CD4-positive, alpha-beta T cell treated with Interferon alpha-2 for 1 hour (primary cell): ENCODE data around the gene PCSK5.
A peak's percentile ranks its signal among the peaks of the same experiment; 100 is the strongest.
"Not testable (repeated sequence)": the region's sequence is repeated elsewhere in the genome, so short reads cannot be mapped to it uniquely, and the experiment has no call there.

Source experiments
- DNase-seq, 2 donors: peaks; one replicate each; pipeline ENCODE4 v3.0.0-alpha.2; 2020 to 2022

PCSK5 gene

DNA sequence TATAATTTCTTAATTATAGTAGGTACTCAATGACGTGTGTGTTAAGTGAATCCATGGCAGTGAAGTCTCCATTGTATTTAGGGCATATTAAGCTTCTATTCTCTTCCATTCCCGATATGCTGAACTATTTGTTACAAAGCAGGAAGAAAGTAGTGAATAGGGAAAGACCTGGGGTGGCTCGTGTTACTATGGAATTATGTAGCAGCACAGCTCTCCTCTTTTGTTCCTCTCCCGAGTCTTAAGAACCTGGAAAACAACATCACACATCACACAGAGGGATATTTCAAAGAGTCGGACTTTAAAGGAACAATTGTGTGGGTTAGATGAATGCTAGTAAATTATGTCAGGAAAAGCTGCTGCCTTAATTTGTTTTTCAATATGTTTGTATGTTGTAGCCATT, 131.8 kb downstream of the PCSK5 start:
- DNase-seq, result no peak

DNA sequence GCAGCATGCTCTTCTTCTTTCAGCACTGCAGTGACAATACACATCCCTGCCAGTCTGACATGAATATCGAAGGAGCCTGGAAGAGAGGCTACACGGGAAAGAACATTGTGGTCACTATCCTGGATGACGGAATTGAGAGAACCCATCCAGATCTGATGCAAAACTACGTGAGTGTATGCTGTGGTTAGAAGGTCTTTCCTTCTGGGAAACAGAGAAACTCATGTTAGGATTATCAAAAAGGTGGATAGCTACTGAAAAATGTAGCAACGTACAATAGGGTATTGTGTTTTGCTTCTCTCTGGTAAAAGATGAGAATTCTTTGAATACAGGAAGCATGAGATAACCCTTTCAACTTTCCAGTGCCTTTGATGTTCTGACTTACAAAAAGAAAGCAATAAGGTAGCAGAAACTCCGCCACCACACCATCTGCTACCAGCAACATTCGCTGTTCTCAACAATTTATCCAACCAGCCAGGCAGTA, 133.3 kb downstream of the PCSK5 start:
- peak; percentile 55 to 74 for DNase-seq

GRCh38 chr9:76025286-76025685, 134.8 kb downstream of the PCSK5 start:
- DNase-seq, result no peak

DNA sequence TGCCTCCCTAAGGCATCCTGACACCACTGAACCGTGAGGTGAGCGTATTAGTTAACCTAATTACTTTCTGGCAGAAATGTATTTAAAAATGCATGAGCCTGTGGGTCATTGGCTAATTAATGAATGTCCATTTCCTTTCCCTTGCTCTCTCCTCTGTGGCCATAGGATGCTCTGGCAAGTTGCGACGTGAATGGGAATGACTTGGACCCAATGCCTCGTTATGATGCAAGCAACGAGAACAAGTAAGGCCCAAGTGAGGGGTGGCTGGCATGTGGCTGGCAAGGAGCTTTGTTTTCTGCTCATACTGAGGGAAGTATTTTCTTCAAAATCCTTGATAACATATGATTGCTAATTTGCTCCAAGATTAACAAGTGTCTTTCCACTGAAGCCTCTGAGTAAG, 136.3 kb downstream of the PCSK5 start:
- DNase-seq, result no peak

- DNase-seq, result peak in 1 of 2 donors; percentile 47
Measured at GRCh38 chr9:76027416-76027815, 136.9 kb downstream of the PCSK5 start.

- no peak for DNase-seq
Measured at GRCh38 chr9:76027861-76028260, 137.4 kb downstream of the PCSK5 start.

DNA sequence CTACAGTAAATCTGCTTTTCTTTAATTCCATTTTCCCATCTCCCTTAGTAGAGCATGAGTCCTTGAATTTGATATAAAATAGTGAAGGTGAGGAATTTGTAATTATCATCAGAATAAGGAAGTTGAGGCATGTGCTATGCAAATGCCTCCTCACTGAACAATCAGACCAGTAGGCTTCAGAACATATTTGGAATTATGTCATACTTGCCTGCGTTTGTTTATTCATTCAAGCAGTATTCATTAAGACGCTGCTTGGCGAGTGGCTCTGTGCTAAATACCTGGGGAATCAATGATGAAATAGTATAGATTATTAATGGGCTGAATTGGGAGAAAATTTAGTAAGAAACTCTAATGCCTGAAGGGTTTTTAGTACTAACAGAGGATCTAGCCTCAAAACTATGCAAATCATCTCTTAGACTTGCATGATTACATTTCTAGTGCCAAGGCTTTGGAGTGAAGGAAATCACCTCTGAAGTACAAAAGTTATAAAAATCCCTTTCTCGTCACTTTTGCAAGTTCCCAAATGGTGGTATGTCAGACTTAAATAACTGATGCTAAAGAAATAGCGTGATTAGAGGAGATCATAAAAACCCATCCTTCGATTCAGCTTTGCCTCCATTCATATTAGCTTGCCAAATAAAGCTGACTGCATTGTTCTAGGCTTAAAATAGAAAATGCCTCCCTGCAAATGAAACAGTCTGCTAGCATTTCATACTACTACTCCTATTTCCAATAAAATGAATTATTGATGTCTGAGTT, 141.7 kb downstream of the PCSK5 start:
- no peak for DNase-seq

DNA sequence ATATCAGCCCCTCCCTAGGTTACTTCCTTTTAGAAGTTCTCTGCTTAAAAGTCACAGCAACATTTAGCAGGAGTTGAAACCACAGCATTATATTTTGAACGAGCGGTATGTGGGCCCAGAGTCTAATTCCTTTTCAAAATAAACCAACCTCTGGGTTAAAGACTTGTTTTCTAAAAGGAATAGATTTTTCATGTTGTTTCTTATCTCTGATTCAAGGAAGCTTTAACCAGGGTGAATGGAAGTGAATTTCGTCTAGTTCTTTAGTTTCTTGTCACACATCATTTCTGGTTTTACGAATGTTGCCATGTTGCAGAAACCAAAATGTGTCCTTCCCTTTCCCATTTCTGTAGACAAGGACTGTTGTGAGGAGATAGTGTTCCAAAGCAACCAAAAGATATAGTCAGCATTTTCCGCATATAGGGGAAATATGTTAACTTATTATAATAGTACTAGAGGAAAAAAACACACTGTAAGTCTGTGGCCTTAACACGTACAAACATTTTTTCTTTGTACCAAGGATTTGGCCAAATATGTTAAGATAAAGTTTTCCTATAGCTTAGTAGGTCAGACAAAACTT, 142.4 kb downstream of the PCSK5 start:
- DNase-seq, result no peak

GRCh38 chr9:76034049-76034448, 143.6 kb downstream of the PCSK5 start:
- DNase-seq, result no peak

DNA sequence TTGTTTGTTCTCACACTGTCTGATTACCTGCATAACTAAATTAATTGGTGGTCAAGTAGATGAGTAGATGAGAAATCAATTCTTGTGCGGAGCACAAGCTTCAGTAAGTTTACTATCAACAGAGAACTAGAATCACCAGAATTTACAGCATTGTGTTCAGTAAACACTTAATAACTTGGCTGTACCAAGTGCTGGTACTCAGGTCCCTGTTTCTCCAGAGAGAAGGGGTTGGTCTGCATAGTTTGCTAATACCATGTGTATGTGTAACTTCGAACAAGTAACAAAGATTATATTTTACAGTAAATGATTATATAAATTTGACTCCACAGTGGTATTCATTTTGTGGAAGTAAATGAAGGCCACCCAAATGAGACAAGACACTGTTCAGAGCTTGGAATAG, 146.3 kb downstream of the PCSK5 start:
- DNase-seq, result no peak

DNA sequence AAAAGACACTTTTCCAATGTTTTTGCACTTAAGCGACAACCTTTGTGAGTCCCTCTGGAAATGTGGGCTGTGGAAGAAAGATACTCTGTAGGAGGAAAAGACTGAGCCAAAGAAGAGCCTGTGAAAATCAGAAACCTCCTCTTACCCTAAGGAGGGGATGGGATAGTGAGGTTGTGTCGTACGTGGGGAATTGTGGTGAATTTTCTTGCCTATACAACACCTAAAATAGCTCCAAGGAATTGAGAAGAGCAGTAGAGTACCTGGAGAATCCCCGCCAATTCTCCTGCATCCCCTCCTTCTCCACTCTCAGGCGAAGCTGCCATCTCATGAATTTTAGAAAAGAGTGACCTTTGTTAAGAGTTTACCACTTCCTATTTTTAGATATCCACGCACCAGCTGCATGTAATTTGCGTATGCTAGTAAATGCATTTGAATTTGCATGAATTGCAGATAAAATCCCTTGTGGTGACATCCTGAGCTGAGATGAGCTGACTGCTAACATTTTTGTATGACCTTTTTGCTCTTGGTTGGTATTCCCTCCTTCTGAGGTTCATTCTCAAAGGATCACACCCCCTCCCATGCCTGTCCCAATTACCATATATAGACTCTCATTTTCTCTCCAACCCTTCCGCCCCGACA, 147.2 kb downstream of the PCSK5 start:
- no peak for DNase-seq

- DNase-seq, result no peak
Measured at GRCh38 chr9:76038431-76038830, 148.0 kb downstream of the PCSK5 start.

DNA sequence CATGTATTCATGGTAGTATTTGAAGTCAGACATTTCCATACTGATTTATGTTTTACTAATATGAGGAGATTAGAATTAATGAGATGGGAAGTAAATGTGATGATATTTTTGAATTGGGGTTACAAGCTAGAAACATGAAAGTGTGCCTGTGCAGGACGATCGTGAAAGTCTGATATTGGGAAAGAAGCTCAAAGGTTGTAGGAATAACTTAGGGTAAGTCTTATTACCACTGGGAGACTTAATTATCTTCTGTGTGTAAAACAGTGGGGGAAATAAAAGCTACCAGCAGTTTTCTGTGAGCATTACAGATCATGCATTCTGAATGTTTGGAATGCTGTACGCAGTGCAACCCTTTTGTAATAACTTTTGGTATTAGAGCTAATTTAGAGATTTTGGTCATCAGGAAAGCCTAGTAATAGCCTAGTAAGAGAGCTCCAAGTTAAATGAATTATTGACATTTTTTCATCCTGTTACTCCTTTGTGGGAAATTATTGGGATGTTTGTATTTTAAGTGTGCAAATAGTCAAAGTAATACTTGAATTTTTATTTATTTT, 153.9 kb downstream of the PCSK5 start:
- no peak for DNase-seq

GRCh38 chr9:76045221-76045620, 154.7 kb downstream of the PCSK5 start:
- DNase-seq, result no peak

- DNase-seq, result no peak
Measured at GRCh38 chr9:76049341-76049740, 158.9 kb downstream of the PCSK5 start.

DNA sequence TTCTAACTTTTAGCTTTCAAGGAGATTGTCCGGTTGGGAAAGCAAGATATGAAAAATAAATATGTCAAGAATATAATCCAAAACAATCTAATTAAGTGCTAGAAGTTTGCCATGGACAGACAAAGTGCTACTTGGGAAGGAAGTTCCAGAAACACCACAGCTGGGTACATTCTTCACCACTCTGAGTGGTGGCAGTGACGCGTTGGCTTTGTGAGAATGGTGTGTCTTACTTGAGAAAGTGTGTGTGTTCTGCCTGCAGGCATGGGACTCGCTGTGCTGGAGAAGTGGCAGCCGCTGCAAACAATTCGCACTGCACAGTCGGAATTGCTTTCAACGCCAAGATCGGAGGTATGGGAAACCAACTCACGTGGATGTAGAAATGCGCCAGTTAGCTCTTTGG, 177.2 kb downstream of the PCSK5 start:
- no peak for DNase-seq

DNA sequence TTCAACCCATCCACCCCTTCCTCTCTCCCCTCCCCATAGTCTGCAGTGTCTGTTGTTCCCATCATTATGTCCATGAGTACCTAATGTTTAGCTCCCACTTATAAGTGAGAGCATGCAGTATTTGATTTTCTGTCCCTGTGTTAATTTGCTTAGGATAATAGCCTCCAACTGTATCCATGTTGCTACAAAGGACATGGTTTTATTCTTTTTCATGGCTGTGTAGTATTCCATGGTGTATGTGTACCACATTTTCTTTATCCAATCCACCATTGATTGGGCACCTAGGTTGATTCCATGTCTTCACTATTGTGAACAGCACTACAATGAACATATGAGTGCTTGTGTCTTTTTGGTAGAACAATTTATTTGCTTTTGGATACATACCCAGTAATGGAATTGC, 187.1 kb downstream of the PCSK5 start:
- no peak for DNase-seq

DNA sequence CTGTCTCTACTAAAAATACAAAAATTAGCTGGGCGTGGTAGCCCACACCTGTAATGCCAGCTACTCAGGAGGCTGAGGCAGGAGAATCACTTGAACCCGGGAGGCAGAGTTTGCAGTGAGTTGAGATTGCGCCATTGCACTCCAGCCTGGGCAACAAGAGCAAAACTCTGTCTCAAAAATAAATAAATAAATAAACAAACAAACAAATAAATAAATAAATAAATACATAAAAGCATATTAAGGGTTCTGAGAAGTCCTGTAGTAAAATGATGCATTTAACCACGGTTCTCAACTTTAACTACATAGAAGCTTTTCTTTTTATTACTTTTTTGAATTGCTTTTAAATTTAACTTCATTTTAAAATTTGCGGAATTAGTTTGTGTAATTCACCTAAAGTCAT, 190.8 kb downstream of the PCSK5 start:
- DNase-seq, result not testable (repeated sequence)

- DNase-seq, result no peak
Measured at GRCh38 chr9:76082057-76082456, 191.6 kb downstream of the PCSK5 start.

DNA sequence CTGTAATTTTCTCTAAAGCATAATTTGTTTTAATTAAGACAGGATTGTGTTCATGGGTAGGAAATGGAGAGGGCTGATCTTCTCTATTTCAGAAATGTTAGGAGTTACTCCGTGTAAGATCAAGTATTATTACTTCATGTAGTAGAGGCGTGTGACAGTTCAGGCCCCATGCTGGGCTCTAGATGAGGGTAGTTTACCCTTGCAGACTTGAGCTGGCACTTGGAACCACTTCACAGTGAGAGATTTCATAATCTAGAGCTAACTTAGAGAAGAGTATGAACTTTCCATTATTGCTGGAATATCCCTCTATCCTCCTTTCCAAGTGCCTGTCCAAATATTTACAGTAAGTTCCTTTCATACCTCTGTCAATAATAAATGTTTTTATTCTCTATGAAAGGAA, 195.1 kb downstream of the PCSK5 start:
- no peak for DNase-seq

GRCh38 chr9:76086539-76086938, 196.1 kb downstream of the PCSK5 start:
- no peak for DNase-seq

GRCh38 chr9:76087976-76088375, 197.5 kb downstream of the PCSK5 start:
- no peak for DNase-seq

- no peak for DNase-seq
Measured at GRCh38 chr9:76090330-76090729, 199.9 kb downstream of the PCSK5 start.

DNA sequence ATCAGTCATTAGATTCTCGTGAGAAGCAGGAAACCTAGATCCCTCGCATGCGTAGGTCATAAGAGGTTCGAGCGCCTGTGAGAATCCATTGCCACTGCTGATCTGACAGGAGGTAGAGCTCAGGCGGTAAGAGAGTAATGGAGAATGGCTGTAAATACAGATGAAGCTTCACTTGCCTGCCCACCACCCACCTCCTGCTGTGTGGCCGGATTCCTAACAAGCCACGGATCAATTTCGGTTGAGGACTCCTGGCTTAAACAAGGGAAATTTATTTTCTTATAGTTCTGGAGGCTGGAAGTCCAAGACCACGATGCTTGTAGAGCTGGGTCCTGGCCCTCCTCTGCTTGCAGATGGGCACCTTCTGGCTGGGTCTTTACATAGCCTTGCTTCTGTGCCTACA, 200.4 kb downstream of the PCSK5 start:
- no peak for DNase-seq
